Glomerular visceral epithelial cell (primary cell): ENCODE measurements around the gene SACM1L.

ENCODE experiments used
- DNase-seq: peaks from one replicate; pipeline ENCODE4 v3.0.0-alpha.2; 2016; ENCODE audit errors: extremely low spot score

The SACM1L gene

GRCh38 chr3:45785605-45786150 lies 96.5 kb downstream of the SACM1L start:
- no peak for DNase-seq

GRCh38 chr3:45786801-45787495 lies 97.8 kb downstream of the SACM1L start:
- no peak for DNase-seq

GRCh38 chr3:45787551-45787950 lies 98.4 kb downstream of the SACM1L start:
- no peak for DNase-seq

- no peak for DNase-seq
These were observed 100.1 kb downstream of the SACM1L start for GRCh38 chr3:45789235-45789812.

GRCh38 chr3:45790596-45790995 lies 101.4 kb downstream of the SACM1L start:
- no peak for DNase-seq

- DNase-seq = no peak
These were observed 102.8 kb downstream of the SACM1L start for GRCh38 chr3:45792036-45792435.

- no peak for DNase-seq
These were observed 103.4 kb downstream of the SACM1L start for GRCh38 chr3:45792516-45793172.

GRCh38 chr3:45793482-45794176 lies 104.4 kb downstream of the SACM1L start:
- no peak for DNase-seq

GRCh38 chr3:45794177-45794560 lies 105.0 kb downstream of the SACM1L start:
- no peak for DNase-seq

- no peak for DNase-seq
These were observed 105.5 kb downstream of the SACM1L start for GRCh38 chr3:45794660-45795059.
